Heart left ventricle (tissue), 13 donors: ENCODE measurements around the gene EDN3.

Experiments used
- CTCF ChIP-seq, 12 donors: fragments of 200-600 bp; sonication (generic) in 4 of 12; IDR thresholded peaks; one replicate each; pipeline versions ENCODE4 v1.5.0 to v1.8.0; 2018 to 2022; ENCODE audit warnings: antibody characterized with exemption in 12 of 12, mild to moderate bottlenecking in 5 of 12
- POLR2A ChIP-seq, 2 donors: fragments of 450-650 bp; IDR thresholded peaks; one replicate each; pipeline ENCODE4 v1.6.1; 2017; ENCODE audit warnings: antibody characterized with exemption in 2 of 2, mild to moderate bottlenecking in 2 of 2, moderate library complexity in 2 of 2
- donor health status: ischemic (EF 13 %, LVEDD 7.1; RV severe dilation, severe dysfunction).
- donor health status: DM: no; HTN: yes; CAD: no.
- donor health status: DM: no; HTN: no; CAD: no.
- donor health status: ischemic (EF 25% LVEDD 6.9; RV normal size, moderate dysfunction).
- donor health status: ischemic (EF 25% LVEDD 5.7; RV mildly dilated, moderate dysfunction).
- donor health status: ischemic (EF 35%, LVEDD 5.7; RV mildly dilated, moderate dysfunction).
- donor health status: nonischemic (EF 11% LVEDD 7.7; RV severe dilation, severe dysfunction).
- donor health status: DM: yes; HTN: yes; CAD: no.
- donor health status: PGD.
- donor health status: ischemic (EF 29% LVEDD 5.4; RV normal size, mild dysfunction).
- donor health status: nonischemic (EF 23%, LVEDD 6.1; RV moderate dilation, normal function).

DNA sequence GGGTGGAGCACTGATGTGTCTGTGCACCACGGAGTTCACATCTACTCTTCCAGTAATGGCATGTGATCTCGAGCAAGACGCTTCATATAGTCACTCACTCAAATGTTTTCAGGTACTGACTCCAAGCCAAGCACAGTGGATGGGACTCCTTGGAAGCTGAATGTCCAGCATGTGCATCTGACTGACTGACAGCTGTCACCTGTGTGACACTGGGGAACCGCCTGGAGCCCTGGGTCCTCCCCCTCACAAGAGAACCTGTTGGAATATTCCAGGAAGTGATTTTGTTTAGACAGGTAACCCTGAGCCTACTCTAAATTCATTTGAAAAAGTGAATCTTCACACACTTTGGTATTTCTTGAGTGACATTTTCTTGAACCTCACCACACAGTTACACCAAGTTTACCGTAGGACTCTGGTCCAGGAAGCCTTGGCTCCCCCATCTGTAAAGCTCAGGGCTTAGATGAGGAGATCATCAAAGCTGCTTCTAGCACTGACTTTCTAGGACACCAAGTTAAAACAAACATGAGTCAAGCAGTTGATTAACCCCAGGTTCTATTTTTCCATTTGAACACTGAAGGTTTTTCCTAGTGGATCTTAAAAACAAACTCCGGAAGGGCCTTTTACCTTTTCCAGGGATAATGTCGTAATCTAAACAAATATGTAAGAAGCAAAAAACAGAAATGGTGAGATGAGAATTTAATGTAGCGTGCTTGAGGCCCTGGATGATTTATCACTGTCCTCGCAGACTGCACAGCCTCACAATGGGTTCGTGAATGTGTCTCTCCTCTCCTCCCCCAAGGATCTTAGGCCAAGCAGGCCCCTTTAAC is 50.1 kb downstream of the EDN3 start:
- no peak for TF ChIP-seq CTCF (IDR thresholded peaks at IDR 0.05)
- no peak for TF ChIP-seq POLR2A (IDR thresholded peaks at IDR 0.05)
